Liver (tissue), 9 donors: Measurements from ENCODE around the gene LARGE1. TPM values are rescaled to one million over a fixed set of nuclear protein-coding genes. Genes with fewer than 3 reads are reported as not detected.

Source experiments
- DNase-seq: peaks from one replicate; pipeline ENCODE4 v3.0.0-alpha.2; 2017; ENCODE audit warnings: low spot score
- H3K27ac ChIP-seq, 2 donors: one replicate each; pipeline ENCODE4 v1.7.0; 2013; ENCODE audit warnings: inconsistent platforms in 2 of 2, low read length in 2 of 2, control low read depth in 1 of 2, low read depth in 1 of 2, mild to moderate bottlenecking in 1 of 2
- H3K27me3 ChIP-seq, 4 donors: one replicate each; pipeline versions ENCODE4 v1.6.1 to v1.7.0; 2013; ENCODE audit warnings: low read length in 3 of 4, inconsistent platforms in 1 of 4, mild to moderate bottlenecking in 1 of 4, moderate library complexity in 1 of 4; ENCODE audit not compliant: control insufficient read depth in 4 of 4, insufficient read depth in 4 of 4
- H3K36me3 ChIP-seq, 4 donors: one replicate each; pipeline versions ENCODE4 v1.6.1 to v1.7.0; 2013; ENCODE audit warnings: low read length in 3 of 4, mild to moderate bottlenecking in 3 of 4, low read depth in 1 of 4, moderate library complexity in 1 of 4; ENCODE audit not compliant: control insufficient read depth in 4 of 4, insufficient read depth in 3 of 4
- H3K4me1 ChIP-seq, 4 donors: one replicate each; pipeline versions ENCODE4 v1.6.1 to v1.7.0; 2013; ENCODE audit warnings: low read length in 3 of 4, mild to moderate bottlenecking in 3 of 4, moderate library complexity in 1 of 4; ENCODE audit not compliant: control insufficient read depth in 4 of 4, insufficient read depth in 4 of 4
- H3K4me3 ChIP-seq, 3 donors: one replicate each; pipeline versions ENCODE4 v1.6.1 to v1.7.0; 2013; ENCODE audit warnings: low read length in 3 of 3, control low read depth in 1 of 3, low read depth in 1 of 3, mild to moderate bottlenecking in 1 of 3
- H3K9ac ChIP-seq, 2 donors: one replicate each; pipeline ENCODE4 v1.7.0; 2013; ENCODE audit warnings: low read length in 2 of 2, mild to moderate bottlenecking in 2 of 2, moderate library complexity in 2 of 2, control low read depth in 1 of 2, low read depth in 1 of 2
- H3K9me3 ChIP-seq, 4 donors: one replicate each; pipeline versions ENCODE4 v1.6.1 to v1.7.0; 2013; ENCODE audit warnings: low read length in 3 of 4; ENCODE audit not compliant: control insufficient read depth in 4 of 4
- EGR1 ChIP-seq, 2 donors: IDR thresholded peaks; 2 replicates each; pipeline ENCODE4 v1.6.1; 2016 to 2018; ENCODE audit warnings: antibody characterized with exemption in 2 of 2, low read depth in 2 of 2
- FOXA1 ChIP-seq: IDR thresholded peaks from 2 replicates; pipeline ENCODE4 v1.6.1; 2016; ENCODE audit warnings: antibody characterized with exemption
- FOXA2 ChIP-seq: IDR thresholded peaks from 2 replicates; pipeline ENCODE4 v1.6.1; 2016; ENCODE audit warnings: antibody characterized with exemption
- GABPA ChIP-seq, 2 donors: IDR thresholded peaks in 1 of 2; conservative IDR thresholded peaks in 1 of 2; 2 replicates each; pipeline ENCODE4 v1.6.1; 2016; ENCODE audit warnings: antibody characterized with exemption in 2 of 2, mild to moderate bottlenecking in 1 of 2, moderate library complexity in 1 of 2
- HNF4A ChIP-seq, 2 donors: conservative IDR thresholded peaks; 2 replicates each; pipeline ENCODE4 v1.6.1; 2016; ENCODE audit warnings: antibody characterized with exemption in 2 of 2, mild to moderate bottlenecking in 2 of 2
- HNF4G ChIP-seq: IDR thresholded peaks from 2 replicates; pipeline ENCODE4 v1.6.1; 2016; ENCODE audit warnings: antibody characterized with exemption
- JUND ChIP-seq, 2 donors: IDR thresholded peaks; 2 replicates each; pipeline ENCODE4 v1.6.1; 2016; ENCODE audit warnings: antibody characterized with exemption in 2 of 2
- NR2F2 ChIP-seq: IDR thresholded peaks from 2 replicates; pipeline ENCODE4 v1.6.1; 2016; ENCODE audit warnings: antibody characterized with exemption
- RAD21 ChIP-seq, 2 donors: IDR thresholded peaks; 2 replicates each; pipeline ENCODE4 v1.6.1; 2016; ENCODE audit warnings: antibody characterized with exemption in 2 of 2, mild to moderate bottlenecking in 2 of 2
- RXRA ChIP-seq, 2 donors: IDR thresholded peaks; 2 replicates each; pipeline ENCODE4 v1.6.1; 2017 to 2018; ENCODE audit warnings: antibody characterized with exemption in 2 of 2, mild to moderate bottlenecking in 1 of 2
- SP1 ChIP-seq: IDR thresholded peaks from 2 replicates; pipeline ENCODE4 v1.6.1; 2018; ENCODE audit warnings: antibody characterized with exemption, mild to moderate bottlenecking
- TAF1 ChIP-seq: conservative IDR thresholded peaks from 2 replicates; pipeline ENCODE4 v1.6.1; 2016; ENCODE audit warnings: antibody characterized with exemption, mild to moderate bottlenecking
- YY1 ChIP-seq: IDR thresholded peaks from 2 replicates; pipeline ENCODE4 v1.6.1; 2016; ENCODE audit warnings: antibody characterized with exemption, mild to moderate bottlenecking
- WGBS: extraction: QIAGEN DNeasy Blood & Tissue Kit; methylation state at CpG from one replicate; pipeline ENCODE4 v1.1.7; 2013; 5-methylcytosine and 5-hydroxymethylcytosine counted together
- polyA plus RNA-seq, 2 donors: library from polyadenylated mRNA; stranded (reverse) in 1 of 2; unstranded in 1 of 2; fragments of 200-250 nt in 1 of 2; fragments of >200 nt in 1 of 2; fragmentation: Nextera tagmentation in 1 of 2; extraction: Ambion mirVana in 1 of 2; gene quantifications; one replicate each; pipeline versions ENCODE4 v1.2.1 to v1.2.3, GENCODE V29; 2013 to 2015
- total RNA-seq, 2 donors: library from RNA; depleted of rRNA; stranded (reverse); fragments of >200 nt; gene quantifications; one replicate each; pipeline ENCODE4 v1.2.3, GENCODE V29; 2014
- TF ChIP-seq, protein P1 (sequence below): fragments of 150-350 bp; IDR thresholded peaks from 2 replicates; pipeline ENCODE4 v1.5.1; 2017; ENCODE audit warnings: improper control_type of control experiment, low read depth, low read length; ENCODE audit not compliant: missing input control
- TF ChIP-seq, protein P2 (sequence below): IDR thresholded peaks from 2 replicates; pipeline ENCODE4 v1.6.1; 2016; ENCODE audit warnings: antibody characterized with exemption, mild to moderate bottlenecking
- TF ChIP-seq, protein P3 (sequence below): IDR thresholded peaks from 2 replicates; pipeline ENCODE4 v1.6.1; 2016; ENCODE audit warnings: antibody characterized with exemption
- TF ChIP-seq, protein P4 (sequence below): IDR thresholded peaks from 2 replicates; pipeline ENCODE4 v1.6.1; 2016; ENCODE audit warnings: antibody characterized with exemption
- TF ChIP-seq, protein P5 (sequence below): IDR thresholded peaks from 2 replicates; pipeline ENCODE4 v1.6.1; 2016; ENCODE audit warnings: antibody characterized with exemption
- donor health status: healthy.
- donor health status: healthy.
- donor health status: healthy.
- donor health status: healthy.
- donor health status: healthy.

Gene LARGE1
- total and polyA plus RNA-seq, 4 donors = 2.3 to 14.1 (median 5.7) TPM

DNA sequence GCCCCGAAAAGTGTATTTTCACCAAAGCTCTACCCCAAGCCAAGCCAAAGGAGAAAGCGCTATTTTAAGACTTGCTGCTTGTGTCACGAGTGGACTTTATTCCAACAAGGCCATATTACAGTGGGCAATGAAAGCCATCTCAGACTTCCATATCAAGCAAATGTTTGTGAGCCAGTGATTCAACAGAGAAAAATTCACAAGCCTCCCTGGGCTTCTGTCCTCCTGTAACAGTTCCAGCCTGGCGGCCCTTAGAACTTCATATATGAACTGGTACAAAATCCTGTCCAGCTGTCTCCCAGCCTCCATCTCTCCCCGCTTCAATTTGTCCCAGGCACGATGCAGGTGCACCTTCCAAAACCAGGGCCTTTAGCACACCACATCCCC lies 11.2 kb downstream of the LARGE1 start:
- Histone ChIP-seq H3K4me3 (no peak overlapping the region), H3K27me3 (no peaks in the 10 kb centered on the region), H3K36me3 (no peaks in the 10 kb centered on the region), H3K9ac (no peak overlapping the region), H3K4me1 (peaks cover 0 to 6% (median 2%) of the 10 kb centered on the region in 4 donors), H3K27ac (no peak overlapping the region), H3K9me3 (no peaks in the 10 kb centered on the region)
- no peak for TF ChIP-seq TAF1
- no peak for TF ChIP-seq HNF4G
- TF ChIP-seq YY1 = no peak
- TF ChIP-seq, protein P1, sequence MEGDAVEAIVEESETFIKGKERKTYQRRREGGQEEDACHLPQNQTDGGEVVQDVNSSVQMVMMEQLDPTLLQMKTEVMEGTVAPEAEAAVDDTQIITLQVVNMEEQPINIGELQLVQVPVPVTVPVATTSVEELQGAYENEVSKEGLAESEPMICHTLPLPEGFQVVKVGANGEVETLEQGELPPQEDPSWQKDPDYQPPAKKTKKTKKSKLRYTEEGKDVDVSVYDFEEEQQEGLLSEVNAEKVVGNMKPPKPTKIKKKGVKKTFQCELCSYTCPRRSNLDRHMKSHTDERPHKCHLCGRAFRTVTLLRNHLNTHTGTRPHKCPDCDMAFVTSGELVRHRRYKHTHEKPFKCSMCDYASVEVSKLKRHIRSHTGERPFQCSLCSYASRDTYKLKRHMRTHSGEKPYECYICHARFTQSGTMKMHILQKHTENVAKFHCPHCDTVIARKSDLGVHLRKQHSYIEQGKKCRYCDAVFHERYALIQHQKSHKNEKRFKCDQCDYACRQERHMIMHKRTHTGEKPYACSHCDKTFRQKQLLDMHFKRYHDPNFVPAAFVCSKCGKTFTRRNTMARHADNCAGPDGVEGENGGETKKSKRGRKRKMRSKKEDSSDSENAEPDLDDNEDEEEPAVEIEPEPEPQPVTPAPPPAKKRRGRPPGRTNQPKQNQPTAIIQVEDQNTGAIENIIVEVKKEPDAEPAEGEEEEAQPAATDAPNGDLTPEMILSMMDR = no peak
- TF ChIP-seq, protein P2, sequence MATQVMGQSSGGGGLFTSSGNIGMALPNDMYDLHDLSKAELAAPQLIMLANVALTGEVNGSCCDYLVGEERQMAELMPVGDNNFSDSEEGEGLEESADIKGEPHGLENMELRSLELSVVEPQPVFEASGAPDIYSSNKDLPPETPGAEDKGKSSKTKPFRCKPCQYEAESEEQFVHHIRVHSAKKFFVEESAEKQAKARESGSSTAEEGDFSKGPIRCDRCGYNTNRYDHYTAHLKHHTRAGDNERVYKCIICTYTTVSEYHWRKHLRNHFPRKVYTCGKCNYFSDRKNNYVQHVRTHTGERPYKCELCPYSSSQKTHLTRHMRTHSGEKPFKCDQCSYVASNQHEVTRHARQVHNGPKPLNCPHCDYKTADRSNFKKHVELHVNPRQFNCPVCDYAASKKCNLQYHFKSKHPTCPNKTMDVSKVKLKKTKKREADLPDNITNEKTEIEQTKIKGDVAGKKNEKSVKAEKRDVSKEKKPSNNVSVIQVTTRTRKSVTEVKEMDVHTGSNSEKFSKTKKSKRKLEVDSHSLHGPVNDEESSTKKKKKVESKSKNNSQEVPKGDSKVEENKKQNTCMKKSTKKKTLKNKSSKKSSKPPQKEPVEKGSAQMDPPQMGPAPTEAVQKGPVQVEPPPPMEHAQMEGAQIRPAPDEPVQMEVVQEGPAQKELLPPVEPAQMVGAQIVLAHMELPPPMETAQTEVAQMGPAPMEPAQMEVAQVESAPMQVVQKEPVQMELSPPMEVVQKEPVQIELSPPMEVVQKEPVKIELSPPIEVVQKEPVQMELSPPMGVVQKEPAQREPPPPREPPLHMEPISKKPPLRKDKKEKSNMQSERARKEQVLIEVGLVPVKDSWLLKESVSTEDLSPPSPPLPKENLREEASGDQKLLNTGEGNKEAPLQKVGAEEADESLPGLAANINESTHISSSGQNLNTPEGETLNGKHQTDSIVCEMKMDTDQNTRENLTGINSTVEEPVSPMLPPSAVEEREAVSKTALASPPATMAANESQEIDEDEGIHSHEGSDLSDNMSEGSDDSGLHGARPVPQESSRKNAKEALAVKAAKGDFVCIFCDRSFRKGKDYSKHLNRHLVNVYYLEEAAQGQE = no peak
- TF ChIP-seq, protein P3, sequence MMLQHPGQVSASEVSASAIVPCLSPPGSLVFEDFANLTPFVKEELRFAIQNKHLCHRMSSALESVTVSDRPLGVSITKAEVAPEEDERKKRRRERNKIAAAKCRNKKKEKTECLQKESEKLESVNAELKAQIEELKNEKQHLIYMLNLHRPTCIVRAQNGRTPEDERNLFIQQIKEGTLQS = no peak
- TF ChIP-seq GABPA (IDR thresholded peaks at IDR 0.05 in 1 of 2, conservative IDR thresholded peaks at IDR 0.05 in 1 of 2) = no peak
- TF ChIP-seq HNF4A (conservative IDR thresholded peaks at IDR 0.05) = no peak
- no peak for TF ChIP-seq RXRA (IDR thresholded peaks at IDR 0.05)
- TF ChIP-seq RAD21 (IDR thresholded peaks at IDR 0.05) = no peak
- TF ChIP-seq EGR1 (IDR thresholded peaks at IDR 0.05; ENCODE audit: low read depth in 2 of 2) = no peak
- TF ChIP-seq JUND (IDR thresholded peaks at IDR 0.05) = no peak
- TF ChIP-seq, protein P4, sequence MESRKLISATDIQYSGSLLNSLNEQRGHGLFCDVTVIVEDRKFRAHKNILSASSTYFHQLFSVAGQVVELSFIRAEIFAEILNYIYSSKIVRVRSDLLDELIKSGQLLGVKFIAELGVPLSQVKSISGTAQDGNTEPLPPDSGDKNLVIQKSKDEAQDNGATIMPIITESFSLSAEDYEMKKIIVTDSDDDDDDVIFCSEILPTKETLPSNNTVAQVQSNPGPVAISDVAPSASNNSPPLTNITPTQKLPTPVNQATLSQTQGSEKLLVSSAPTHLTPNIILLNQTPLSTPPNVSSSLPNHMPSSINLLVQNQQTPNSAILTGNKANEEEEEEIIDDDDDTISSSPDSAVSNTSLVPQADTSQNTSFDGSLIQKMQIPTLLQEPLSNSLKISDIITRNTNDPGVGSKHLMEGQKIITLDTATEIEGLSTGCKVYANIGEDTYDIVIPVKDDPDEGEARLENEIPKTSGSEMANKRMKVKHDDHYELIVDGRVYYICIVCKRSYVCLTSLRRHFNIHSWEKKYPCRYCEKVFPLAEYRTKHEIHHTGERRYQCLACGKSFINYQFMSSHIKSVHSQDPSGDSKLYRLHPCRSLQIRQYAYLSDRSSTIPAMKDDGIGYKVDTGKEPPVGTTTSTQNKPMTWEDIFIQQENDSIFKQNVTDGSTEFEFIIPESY = no peak
- TF ChIP-seq, protein P5, sequence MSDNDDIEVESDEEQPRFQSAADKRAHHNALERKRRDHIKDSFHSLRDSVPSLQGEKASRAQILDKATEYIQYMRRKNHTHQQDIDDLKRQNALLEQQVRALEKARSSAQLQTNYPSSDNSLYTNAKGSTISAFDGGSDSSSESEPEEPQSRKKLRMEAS = no peak
- TF ChIP-seq SP1 = no peak
- no peak for TF ChIP-seq NR2F2
- no peak for TF ChIP-seq FOXA1
- TF ChIP-seq FOXA2 = no peak
- DNase-seq = no peak
- WGBS = 93% methylated on average over 6 of the region's 6 CpGs
